IMR-90 (cell line): ENCODE data around the gene FHDC1. TPM values are rescaled to one million over a fixed set of nuclear protein-coding genes. Genes with fewer than 3 reads are reported as not detected.

Experiments
- ATAC-seq: fragments of 200-7000 bp; cut with Tn5 transposase; 2 replicates; pipeline ENCODE4 v1.9.1; 2020; ENCODE audit warnings: low read depth, mild to moderate bottlenecking, moderate library complexity
- BruUV-seq: library from RNA; stranded (reverse); fragments of 400-500 nt; replicated peaks from 2 replicates; lab custom pipeline; 2021; lab: Mats Ljungman, UMichigan
- CTCF ChIA-PET: fragments of 300-600 bp; formaldehyde crosslinking; extraction: SDS; loops from one replicate; lab custom pipeline; 2021; ENCODE audit warnings: antibody characterized with exemption; lab: Yijun Ruan, JAX
- POLR2A ChIA-PET: fragments of 300-600 bp; sonication (Branson Sonifier 250); formaldehyde crosslinking; loops from one replicate; lab custom pipeline; 2022; ENCODE audit warnings: antibody characterized with exemption; ENCODE audit not compliant: unreplicated experiment; lab: Charles Lee
- DNase-seq: peaks from one replicate; pipeline ENCODE4 v3.0.0; 2013
- H2AFZ ChIP-seq: replicated peaks from 2 replicates; pipeline ENCODE3; 2013; ENCODE audit warnings: low read length, mild to moderate bottlenecking; ENCODE audit not compliant: poor library complexity
- H2AK5ac ChIP-seq: 2 replicates; pipeline ENCODE4 v1.6.1; 2013; ENCODE audit warnings: low read depth, low read length, inconsistent platforms
- H2AK9ac ChIP-seq: replicated peaks from 2 replicates; pipeline ENCODE3; 2013; ENCODE audit warnings: mild to moderate bottlenecking, low read depth, low read length, moderate library complexity; ENCODE audit not compliant: poor library complexity
- H2BK120ac ChIP-seq: 2 replicates; pipeline ENCODE4 v1.6.1; 2013; ENCODE audit warnings: low read depth, low read length, inconsistent platforms
- H2BK15ac ChIP-seq: 3 replicates; pipeline ENCODE4 v1.6.1; 2013; ENCODE audit warnings: low read depth, low read length, inconsistent platforms
- H2BK20ac ChIP-seq: 2 replicates; pipeline ENCODE4 v1.6.1; 2013; ENCODE audit warnings: low read depth, mild to moderate bottlenecking, inconsistent platforms, low read length, moderate library complexity
- H2BK5ac ChIP-seq: 2 replicates; pipeline ENCODE4 v1.6.1; 2013; ENCODE audit warnings: mild to moderate bottlenecking, low read depth, low read length, inconsistent platforms; ENCODE audit not compliant: poor library complexity, severe bottlenecking
- H3K14ac ChIP-seq: replicated peaks from 2 replicates; pipeline ENCODE4 v1.6.1; 2013; ENCODE audit warnings: low read depth, low read length, inconsistent platforms
- H3K18ac ChIP-seq: 2 replicates; pipeline ENCODE4 v1.6.1; 2013; ENCODE audit warnings: low read depth, low read length, control low read depth
- H3K23ac ChIP-seq: 2 replicates; pipeline ENCODE4 v1.6.1; 2013; ENCODE audit warnings: low read depth, low read length, inconsistent platforms
- H3K27ac ChIP-seq: 2 replicates; pipeline ENCODE4 v1.5.1; 2013; ENCODE audit warnings: mild to moderate bottlenecking, control low read depth, low read length; ENCODE audit not compliant: insufficient read depth
- H3K27me3 ChIP-seq: 2 replicates; pipeline ENCODE4 v1.6.1; 2013; ENCODE audit warnings: low read length; ENCODE audit not compliant: control insufficient read depth, insufficient read depth
- H3K36me3 ChIP-seq: 2 replicates; pipeline ENCODE4 v1.6.1; 2013; ENCODE audit warnings: low read length, mixed read lengths; ENCODE audit not compliant: control insufficient read depth, insufficient read depth
- H3K4ac ChIP-seq: 2 replicates; pipeline ENCODE4 v1.6.1; 2013; ENCODE audit warnings: low read depth, low read length, inconsistent platforms
- H3K4me1 ChIP-seq: 2 replicates; pipeline ENCODE4 v1.6.1; 2013; ENCODE audit warnings: low read length, mixed read lengths; ENCODE audit not compliant: control insufficient read depth, insufficient read depth
- H3K4me2 ChIP-seq: 2 replicates; pipeline ENCODE4 v1.6.1; 2013; ENCODE audit warnings: low read depth, mild to moderate bottlenecking, control low read depth, low read length, moderate library complexity
- H3K4me3 ChIP-seq: 2 replicates; pipeline ENCODE4 v1.5.1; 2013; ENCODE audit warnings: low read depth, mild to moderate bottlenecking, control low read depth, low read length, moderate library complexity; ENCODE audit not compliant: insufficient read depth
- H3K56ac ChIP-seq: 2 replicates; pipeline ENCODE4 v1.6.1; 2013; ENCODE audit warnings: low read length, inconsistent platforms; ENCODE audit not compliant: insufficient read depth; ENCODE audit errors: extremely low read depth
- H3K79me1 ChIP-seq, 2 experiments: 2 replicates each; pipeline ENCODE4 v1.6.1; 2013; ENCODE audit warnings: low read length in 2 of 2, inconsistent platforms in 1 of 2, low read depth in 1 of 2
- H3K9ac ChIP-seq: 2 replicates; pipeline ENCODE4 v1.6.1; 2013; ENCODE audit warnings: low read depth, low read length, control low read depth
- H3K9me1 ChIP-seq: 2 replicates; pipeline ENCODE4 v1.6.1; 2013; ENCODE audit warnings: low read length, inconsistent platforms; ENCODE audit not compliant: insufficient read depth
- H3K9me3 ChIP-seq: 2 replicates; pipeline ENCODE4 v1.6.1; 2013; ENCODE audit warnings: low read length; ENCODE audit not compliant: control insufficient read depth, insufficient read depth
- H4K20me1 ChIP-seq: 2 replicates; pipeline ENCODE4 v1.6.1; 2013; ENCODE audit warnings: low read length, inconsistent platforms; ENCODE audit not compliant: insufficient read depth
- H4K5ac ChIP-seq: 2 replicates; pipeline ENCODE4 v1.6.1; 2013; ENCODE audit warnings: mild to moderate bottlenecking, low read depth, low read length, control low read depth
- H4K8ac ChIP-seq, 2 experiments: 2 replicates each; pipeline ENCODE4 v1.6.1; 2013; ENCODE audit warnings: low read depth in 2 of 2, low read length in 2 of 2, control low read depth in 1 of 2, inconsistent platforms in 1 of 2
- H4K91ac ChIP-seq: 2 replicates; pipeline ENCODE4 v1.6.1; 2013; ENCODE audit warnings: low read depth, low read length, inconsistent platforms; ENCODE audit not compliant: insufficient read depth
- CEBPB ChIP-seq: IDR thresholded peaks from 2 replicates; pipeline ENCODE4 v1.6.1; 2012; ENCODE audit warnings: low read depth, low read length, improper control_type of control experiment
- FOS ChIP-seq: fragments of 150-350 bp; IDR thresholded peaks from 2 replicates; pipeline ENCODE4 v1.6.1; 2016; ENCODE audit warnings: low read depth, low read length
- MAFK ChIP-seq: IDR thresholded peaks from 2 replicates; pipeline ENCODE4 v1.6.1; 2012; ENCODE audit warnings: low read depth, low read length, improper control_type of control experiment
- MAZ ChIP-seq: IDR thresholded peaks from 2 replicates; pipeline ENCODE4 v1.6.1; 2012; ENCODE audit warnings: low read depth, mild to moderate bottlenecking, low read length, improper control_type of control experiment, moderate library complexity, borderline replicate concordance
- NFE2L2 ChIP-seq: fragments of 150-350 bp; IDR thresholded peaks from 2 replicates; pipeline ENCODE4 v1.6.1; 2016; ENCODE audit warnings: low read depth, mild to moderate bottlenecking, low read length
- POLR2A ChIP-seq: IDR thresholded peaks from 2 replicates; pipeline ENCODE4 v1.6.1; 2012; ENCODE audit warnings: mild to moderate bottlenecking, low read depth, low read length
- RAD21 ChIP-seq: IDR thresholded peaks from 2 replicates; pipeline ENCODE4 v1.6.1; 2012; ENCODE audit warnings: low read length, improper control_type of control experiment
- RCOR1 ChIP-seq: IDR thresholded peaks from 2 replicates; pipeline ENCODE4 v1.6.1; 2012; ENCODE audit warnings: mild to moderate bottlenecking, low read length, improper control_type of control experiment; ENCODE audit not compliant: insufficient replicate concordance
- RFX5 ChIP-seq: IDR thresholded peaks from 2 replicates; pipeline ENCODE4 v1.8.0; 2012; ENCODE audit warnings: low read depth, mild to moderate bottlenecking, low read length, moderate library complexity
- SMC3 ChIP-seq: fragments of 150-350 bp; IDR thresholded peaks from 2 replicates; pipeline ENCODE4 v1.6.1; 2016; ENCODE audit warnings: low read depth, mild to moderate bottlenecking, antibody characterized with exemption, low read length, moderate library complexity
- WGBS, 2 experiments: methylation state at CpG; one replicate each; pipeline versions ENCODE4 v1.1.5 to v1.1.7; 2013; ENCODE audit warnings: missing lambda C conversion rate in 2 of 2; ENCODE audit not compliant: insufficient read length in 1 of 2; ENCODE audit errors: extremely low coverage in 2 of 2; 5-methylcytosine and 5-hydroxymethylcytosine counted together
- dilution Hi-C: fragments of 300-500 bp; cut with HindIII; formaldehyde crosslinking; loops from one replicate; pipeline ENCODE4 v1.14.3; 2018; ENCODE audit warnings: low sequenced_read_pairs; ENCODE audit not compliant: unreplicated experiment
- in situ Hi-C: fragments of 300-500 bp; cut with MboI; formaldehyde crosslinking; loops from 3 replicates; pipeline ENCODE4 v1.14.3; 2019; ENCODE audit warnings: low sequenced_read_pairs, inconsistent platforms, mixed read lengths
- intact Hi-C: fragments of 100-400 bp; cut with micrococcal nuclease; formaldehyde crosslinking; loops from 2 replicates; pipeline ENCODE4 v1.10.0; 2022
- polyA plus RNA-seq, 3 experiments: library from polyadenylated mRNA; depleted of rRNA; stranded (reverse); fragments of >200 nt; gene quantifications; 2 replicates each; pipeline ENCODE4 v1.2.3, GENCODE V29; 2012; ENCODE audit warnings: low replicate concordance in 1 of 3
- total RNA-seq: library from RNA; depleted of rRNA; stranded (reverse); fragments of >200 nt; gene quantifications from 2 replicates; pipeline ENCODE4 v1.2.3, GENCODE V29; 2012
- TF ChIP-seq, protein P1 (sequence below): conservative IDR thresholded peaks from 2 replicates; pipeline ENCODE4 v1.5.1; 2012; ENCODE audit warnings: mild to moderate bottlenecking, low read depth, low read length, improper control_type of control experiment
- TF ChIP-seq, protein P2 (sequence below): fragments of 150-350 bp; IDR thresholded peaks from 2 replicates; pipeline ENCODE4 v1.6.1; 2016; ENCODE audit warnings: low read depth, mild to moderate bottlenecking, low read length, moderate library complexity, borderline replicate concordance
- TF ChIP-seq, protein P3 (sequence below): fragments of 150-350 bp; IDR thresholded peaks from 2 replicates; pipeline ENCODE4 v1.6.1; 2017; ENCODE audit warnings: mild to moderate bottlenecking, antibody characterized with exemption, low read length, low read depth

The FHDC1 gene
- total and polyA plus RNA-seq, 2 of the 4 experiments (the other 2 are of a cell fraction): under 0.01 to 0.09 TPM

DNA sequence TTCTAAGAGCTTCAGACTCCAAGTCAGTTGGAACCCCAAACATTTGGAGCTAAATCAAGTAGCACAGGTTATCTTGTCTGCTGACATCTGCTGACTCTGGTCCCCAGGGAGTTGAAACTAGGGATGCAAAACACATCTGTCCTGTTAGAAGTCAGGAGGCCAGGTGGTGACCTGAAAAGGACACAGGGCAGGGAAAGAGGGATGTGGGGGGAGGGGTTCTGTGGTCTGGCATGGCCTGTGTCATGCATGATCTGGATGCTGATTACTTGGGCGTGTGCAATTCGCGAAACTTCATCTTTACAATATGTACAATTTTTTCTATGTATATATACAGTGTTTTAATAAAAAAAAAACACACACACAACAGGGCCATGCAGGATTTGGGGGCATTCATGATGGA lies 55.3 kb downstream of the FHDC1 start:
- Histone ChIP-seq H3K4me3 (no peak overlapping the region), H4K5ac (no peak overlapping the region), H3K9me3 (no peaks in the 10 kb centered on the region), H4K91ac (no peak overlapping the region), H2BK120ac (no peak overlapping the region), H4K8ac (no peak overlapping the region), H3K9me1 (no peaks in the 10 kb centered on the region; the same call in 1 of the 2 replicates), H2AK5ac (no peak overlapping the region), H3K18ac (no peak overlapping the region), H3K4me1 (no peaks in the 10 kb centered on the region), H2BK15ac (no peak overlapping the region), H3K27me3 (peaks cover 19% of the 10 kb centered on the region), H4K20me1 (no peaks in the 10 kb centered on the region), H3K79me1 (no peaks in the 10 kb centered on the region), H2AFZ (no peak overlapping the region), H2BK20ac (no peak overlapping the region), H3K14ac (no peak overlapping the region), H2AK9ac (no peak overlapping the region), H3K4ac (no peak overlapping the region), H2BK5ac (no peak overlapping the region), H3K56ac (no peak overlapping the region), H3K4me2 (no peak overlapping the region), H3K36me3 (no peaks in the 10 kb centered on the region), H3K23ac (no peak overlapping the region), H3K9ac (no peak overlapping the region), H3K27ac (no peak overlapping the region)
- ChIA-PET CTCF (no interaction called here), POLR2A (no interaction called here)
- dilution Hi-C loops (no loop called here), intact Hi-C loops (no loop called here), in situ Hi-C loops (no loop called here)
- TF ChIP-seq FOS: no peak
- no peak for TF ChIP-seq SMC3
- TF ChIP-seq, protein P1, sequence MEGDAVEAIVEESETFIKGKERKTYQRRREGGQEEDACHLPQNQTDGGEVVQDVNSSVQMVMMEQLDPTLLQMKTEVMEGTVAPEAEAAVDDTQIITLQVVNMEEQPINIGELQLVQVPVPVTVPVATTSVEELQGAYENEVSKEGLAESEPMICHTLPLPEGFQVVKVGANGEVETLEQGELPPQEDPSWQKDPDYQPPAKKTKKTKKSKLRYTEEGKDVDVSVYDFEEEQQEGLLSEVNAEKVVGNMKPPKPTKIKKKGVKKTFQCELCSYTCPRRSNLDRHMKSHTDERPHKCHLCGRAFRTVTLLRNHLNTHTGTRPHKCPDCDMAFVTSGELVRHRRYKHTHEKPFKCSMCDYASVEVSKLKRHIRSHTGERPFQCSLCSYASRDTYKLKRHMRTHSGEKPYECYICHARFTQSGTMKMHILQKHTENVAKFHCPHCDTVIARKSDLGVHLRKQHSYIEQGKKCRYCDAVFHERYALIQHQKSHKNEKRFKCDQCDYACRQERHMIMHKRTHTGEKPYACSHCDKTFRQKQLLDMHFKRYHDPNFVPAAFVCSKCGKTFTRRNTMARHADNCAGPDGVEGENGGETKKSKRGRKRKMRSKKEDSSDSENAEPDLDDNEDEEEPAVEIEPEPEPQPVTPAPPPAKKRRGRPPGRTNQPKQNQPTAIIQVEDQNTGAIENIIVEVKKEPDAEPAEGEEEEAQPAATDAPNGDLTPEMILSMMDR: no peak
- no peak for TF ChIP-seq MAFK
- TF ChIP-seq NFE2L2: no peak
- no peak for TF ChIP-seq RAD21
- TF ChIP-seq RFX5: no peak
- TF ChIP-seq, protein P2, sequence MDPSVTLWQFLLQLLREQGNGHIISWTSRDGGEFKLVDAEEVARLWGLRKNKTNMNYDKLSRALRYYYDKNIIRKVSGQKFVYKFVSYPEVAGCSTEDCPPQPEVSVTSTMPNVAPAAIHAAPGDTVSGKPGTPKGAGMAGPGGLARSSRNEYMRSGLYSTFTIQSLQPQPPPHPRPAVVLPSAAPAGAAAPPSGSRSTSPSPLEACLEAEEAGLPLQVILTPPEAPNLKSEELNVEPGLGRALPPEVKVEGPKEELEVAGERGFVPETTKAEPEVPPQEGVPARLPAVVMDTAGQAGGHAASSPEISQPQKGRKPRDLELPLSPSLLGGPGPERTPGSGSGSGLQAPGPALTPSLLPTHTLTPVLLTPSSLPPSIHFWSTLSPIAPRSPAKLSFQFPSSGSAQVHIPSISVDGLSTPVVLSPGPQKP: no peak
- TF ChIP-seq MAZ: no peak
- no peak for TF ChIP-seq POLR2A
- no peak for TF ChIP-seq RCOR1
- TF ChIP-seq, protein P3, sequence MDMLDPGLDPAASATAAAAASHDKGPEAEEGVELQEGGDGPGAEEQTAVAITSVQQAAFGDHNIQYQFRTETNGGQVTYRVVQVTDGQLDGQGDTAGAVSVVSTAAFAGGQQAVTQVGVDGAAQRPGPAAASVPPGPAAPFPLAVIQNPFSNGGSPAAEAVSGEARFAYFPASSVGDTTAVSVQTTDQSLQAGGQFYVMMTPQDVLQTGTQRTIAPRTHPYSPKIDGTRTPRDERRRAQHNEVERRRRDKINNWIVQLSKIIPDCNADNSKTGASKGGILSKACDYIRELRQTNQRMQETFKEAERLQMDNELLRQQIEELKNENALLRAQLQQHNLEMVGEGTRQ: no peak
- no peak for TF ChIP-seq CEBPB
- WGBS, 2 experiments: no CpG with 5 or more reads among the region's 3 CpGs
- BruUV-seq: no TSS peak
- DNase-seq (no peak), ATAC-seq (no peak)
